NCI-H2081 (cell line): ENCODE results near the gene FHIP2A.

Experiments
- DNase-seq, 2 experiments: peaks; one replicate each; lab custom pipeline; 2025; lab: John Stamatoyannopoulos, UW

Gene FHIP2A

GRCh38 chr10:114857922-114858629 is 36.5 kb downstream of the FHIP2A start:
- DNase-seq, result no peak

GRCh38 chr10:114859222-114859621 is 37.6 kb downstream of the FHIP2A start:
- no peak for DNase-seq

- DNase-seq, result no peak
Measured at GRCh38 chr10:114862456-114862855, 40.9 kb downstream of the FHIP2A start.

GRCh38 chr10:114867365-114867764 is 45.8 kb downstream of the FHIP2A start:
- no peak for DNase-seq

GRCh38 chr10:114868870-114869519 is 47.4 kb downstream of the FHIP2A start:
- DNase-seq, result no peak

- no peak for DNase-seq
Measured at GRCh38 chr10:114869520-114869892, 47.9 kb downstream of the FHIP2A start.

- no peak for DNase-seq
Measured at GRCh38 chr10:114870486-114870885, 48.9 kb downstream of the FHIP2A start.

GRCh38 chr10:114871379-114871778 is 49.8 kb downstream of the FHIP2A start:
- no peak for DNase-seq
